RWPE1 (cell line): Measurements from ENCODE around the gene GLIPR2.
"Not testable (repeated sequence)": the region's sequence is repeated elsewhere in the genome, so short reads cannot be mapped to it uniquely, and the experiment has no call there.

Source experiments
- CTCF ChIA-PET: fragments of 350-600 bp; sonication (Branson Sonifier 250); formaldehyde crosslinking; extraction: SDS; loops from one replicate; lab custom pipeline; 2021; lab: Yijun Ruan, JAX
- POLR2A ChIA-PET: fragments of 400-600 bp; formaldehyde crosslinking; extraction: SDS; loops from one replicate; lab custom pipeline; 2020; ENCODE audit warnings: antibody characterized with exemption; ENCODE audit not compliant: low non-redundant PET; lab: Yijun Ruan, JAX
- DNase-seq: peaks from one replicate; pipeline ENCODE4 v3.0.0; 2012; ENCODE audit warnings: low spot score
- H3K27ac ChIP-seq: fragments of 450-650 bp; 2 replicates; pipeline ENCODE4 v1.5.1; 2017
- CTCF ChIP-seq: fragments of 450-650 bp; conservative IDR thresholded peaks from 2 replicates; pipeline ENCODE4 v1.5.1; 2017; ENCODE audit warnings: low read depth, mild to moderate bottlenecking

Gene GLIPR2

DNA sequence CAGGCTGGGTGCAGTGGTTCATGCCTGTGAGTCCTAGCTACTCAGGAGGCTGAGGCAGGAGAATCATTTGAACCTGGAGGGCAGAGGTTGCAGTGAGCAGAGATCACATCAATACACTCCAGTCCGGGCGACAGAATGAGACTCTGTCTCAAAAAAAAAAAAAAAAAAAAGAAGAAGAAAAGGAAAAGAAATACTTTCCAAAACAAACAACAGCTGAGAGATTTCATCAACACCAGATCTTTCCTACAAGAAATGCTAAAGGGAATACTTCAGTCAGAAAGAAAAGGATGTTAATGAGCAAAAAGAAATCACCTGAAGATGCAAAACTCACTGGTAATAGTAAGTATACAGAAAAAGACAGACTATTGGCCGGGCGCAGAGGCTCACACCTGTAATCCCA lies 41.0 kb downstream of the GLIPR2 start:
- no peak for DNase-seq
- no peak overlapping the region for H3K27ac ChIP-seq
- POLR2A ChIA-PET, result no interaction called here
- TF ChIP-seq CTCF, result no peak
- CTCF ChIA-PET, result no interaction called here

GRCh38 chr9:36180243-36180642 lies 43.7 kb downstream of the GLIPR2 start:
- DNase-seq, H3K27ac ChIP-seq, POLR2A ChIA-PET: not testable (repeated sequence)
- CTCF ChIA-PET, result interaction anchor here (0.7 kb wide), 1 partner anchor 1236 kb away, joined by 3 read pairs; no protein-coding TSS in a partner anchor

DNA sequence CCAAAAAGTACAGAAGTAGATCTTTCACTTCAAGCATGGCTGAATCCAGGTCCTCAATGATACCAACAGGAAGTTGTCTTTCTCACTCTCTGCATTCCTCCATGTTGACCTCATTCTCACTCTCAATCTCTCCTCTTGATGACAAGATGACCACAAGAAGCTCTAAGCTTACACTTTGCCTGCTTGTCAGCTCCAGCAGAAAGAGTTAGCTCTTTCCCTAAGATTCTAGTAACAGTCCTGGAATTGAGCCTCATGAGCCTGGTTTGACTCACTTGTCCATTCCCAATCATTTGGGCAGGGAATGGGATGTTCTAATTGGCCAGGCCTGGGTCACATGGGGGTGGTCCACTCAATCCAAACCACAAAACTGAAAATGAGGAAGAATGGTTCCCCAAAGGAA lies 50.9 kb downstream of the GLIPR2 start:
- CTCF ChIA-PET, result no interaction called here
- DNase-seq, result no peak
- H3K27ac ChIP-seq, result no peak overlapping the region
- TF ChIP-seq CTCF, result no peak
- POLR2A ChIA-PET, result no interaction called here

DNA sequence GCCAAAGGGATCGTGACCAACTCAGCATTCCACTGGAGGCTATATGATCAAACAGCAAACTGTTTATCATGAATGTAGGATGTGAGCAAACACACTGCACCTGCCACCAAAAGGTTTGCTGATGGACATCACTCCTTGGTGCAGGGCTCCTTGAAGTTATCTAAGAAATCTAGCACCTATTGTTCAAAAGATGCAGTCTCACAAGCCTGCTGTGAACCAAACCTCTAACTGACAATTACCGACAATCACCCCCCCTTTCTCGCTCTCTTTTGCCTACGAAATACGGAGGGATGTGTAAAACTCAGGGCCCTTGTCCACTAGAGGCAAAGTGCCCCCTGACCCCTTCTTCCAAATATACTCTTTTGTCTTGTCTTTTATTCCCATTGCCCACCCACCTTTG lies 51.7 kb downstream of the GLIPR2 start:
- H3K27ac ChIP-seq, result no peak overlapping the region
- ChIA-PET CTCF (no interaction called here), POLR2A (no interaction called here)
- DNase-seq, result no peak
- TF ChIP-seq CTCF, result no peak

DNA sequence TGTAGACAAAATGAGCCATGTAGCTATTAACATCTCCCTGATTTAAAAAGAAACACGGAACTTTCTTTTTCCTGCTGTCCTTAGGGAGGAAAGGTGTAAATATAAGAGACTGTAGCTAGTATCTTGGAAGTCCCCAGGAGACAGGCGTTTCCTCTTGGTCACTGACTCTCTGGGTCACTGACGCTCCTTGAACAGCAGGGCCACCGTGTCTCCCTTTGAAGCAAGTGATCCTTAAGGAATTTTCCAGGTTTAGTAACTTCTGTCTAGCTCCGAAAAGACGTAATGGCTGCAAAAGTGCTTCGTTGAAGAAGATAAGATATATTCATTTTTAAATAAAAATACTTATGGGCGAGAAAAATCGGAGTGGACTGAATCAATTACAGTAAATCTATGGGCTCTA lies 53.4 kb downstream of the GLIPR2 start:
- TF ChIP-seq CTCF, result no peak
- POLR2A ChIA-PET, result interaction anchor here (0.9 kb wide), 1 partner anchor 139 kb away, joined by 3 read pairs; no protein-coding TSS in a partner anchor
- CTCF ChIA-PET, result interaction anchor here (0.6 to 2.0 kb wide), 8 partner anchors 21 to 429 kb away, joined by 3 to 6 read pairs (median 5); partner anchors contain the start of gene CCIN
- peak overlapping the region; percentile 82 for H3K27ac ChIP-seq
- no peak for DNase-seq

GRCh38 chr9:36190388-36191289 lies 54.1 kb downstream of the GLIPR2 start, which contains the start of gene CLTA:
Gene CLTA, plus strand, starts transcription at chr9:36190921. Its CDS starts 136 bp downstream, at chr9:36191057.
- TF ChIP-seq CTCF, result peak; percentile 82
- ChIA-PET POLR2A (interaction anchor here (0.6 kb wide), 1 partner anchor 17 kb away, joined by 3 read pairs; no protein-coding TSS in a partner anchor), CTCF (interaction anchor here (0.6 to 2.0 kb wide), 9 partner anchors 9 to 419 kb away, joined by 3 to 7 read pairs (median 4); no protein-coding TSS in a partner anchor)
- peak within 1 kb of the TSS; percentile 82 for H3K27ac ChIP-seq
- peak; percentile 100 for DNase-seq
